ENCODE results near the gene C6orf89. TPM values are rescaled to one million over a fixed set of nuclear protein-coding genes. Genes with fewer than 3 reads are reported as not detected.

The C6orf89 gene
- polyA plus RNA-seq, 1 donor = 30.6 TPM

- DNase-seq (ENCODE audit: low read depth) = no peak
Observed at GRCh38 chr6:36968266-36968977, 82.7 kb downstream of the C6orf89 start.

- no peak for DNase-seq (ENCODE audit: low read depth)
Observed at GRCh38 chr6:36969240-36969691, 83.5 kb downstream of the C6orf89 start.

GRCh38 chr6:36969988-36970891 is 84.5 kb downstream of the C6orf89 start:
- DNase-seq (ENCODE audit: low read depth) = no peak

DNA sequence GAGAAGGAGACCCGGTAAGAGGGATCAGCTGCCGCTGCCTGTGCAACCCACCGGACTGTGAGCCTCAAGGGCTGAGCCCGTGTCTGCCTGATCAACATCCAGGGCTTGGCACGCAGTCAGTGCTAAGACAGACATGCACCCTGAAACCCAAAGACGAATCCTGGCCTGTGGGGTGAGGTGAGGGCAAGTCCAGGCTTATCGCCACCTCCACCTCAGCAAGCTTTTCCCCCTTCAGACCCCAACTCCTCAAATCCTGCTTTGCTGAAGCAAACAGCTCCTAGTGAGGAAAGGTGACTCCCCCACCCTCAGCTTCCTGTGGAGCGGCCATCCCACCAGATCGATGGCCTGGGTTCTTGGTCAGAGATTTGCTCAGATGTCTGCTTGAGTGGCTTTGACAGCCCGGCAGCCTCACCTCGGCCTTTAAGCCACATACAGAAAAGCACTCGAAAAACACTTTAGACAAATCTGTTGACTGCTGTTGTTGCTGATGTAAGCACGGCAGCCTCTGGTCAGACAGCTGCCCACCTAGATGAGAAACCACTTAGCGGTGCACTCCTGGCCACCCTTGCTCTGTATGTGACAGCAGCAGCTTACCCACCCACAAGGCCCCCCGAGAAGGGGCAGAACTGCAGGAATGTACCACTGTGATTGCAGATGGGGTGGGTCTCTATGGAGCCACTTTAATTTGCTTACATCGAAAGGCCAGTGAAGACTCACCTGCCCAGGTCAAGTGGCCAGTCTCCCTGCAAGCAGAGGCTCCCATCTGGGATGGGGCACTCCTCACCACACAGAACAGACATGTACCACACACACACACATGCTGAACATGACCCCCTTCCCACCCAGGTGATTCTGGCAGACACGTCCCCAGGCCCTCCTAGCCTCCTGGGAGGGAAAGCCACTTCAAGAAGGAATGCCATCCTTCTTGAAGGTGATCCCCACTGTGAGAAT is 85.4 kb downstream of the C6orf89 start:
- DNase-seq (ENCODE audit: low read depth) = no peak

DNA sequence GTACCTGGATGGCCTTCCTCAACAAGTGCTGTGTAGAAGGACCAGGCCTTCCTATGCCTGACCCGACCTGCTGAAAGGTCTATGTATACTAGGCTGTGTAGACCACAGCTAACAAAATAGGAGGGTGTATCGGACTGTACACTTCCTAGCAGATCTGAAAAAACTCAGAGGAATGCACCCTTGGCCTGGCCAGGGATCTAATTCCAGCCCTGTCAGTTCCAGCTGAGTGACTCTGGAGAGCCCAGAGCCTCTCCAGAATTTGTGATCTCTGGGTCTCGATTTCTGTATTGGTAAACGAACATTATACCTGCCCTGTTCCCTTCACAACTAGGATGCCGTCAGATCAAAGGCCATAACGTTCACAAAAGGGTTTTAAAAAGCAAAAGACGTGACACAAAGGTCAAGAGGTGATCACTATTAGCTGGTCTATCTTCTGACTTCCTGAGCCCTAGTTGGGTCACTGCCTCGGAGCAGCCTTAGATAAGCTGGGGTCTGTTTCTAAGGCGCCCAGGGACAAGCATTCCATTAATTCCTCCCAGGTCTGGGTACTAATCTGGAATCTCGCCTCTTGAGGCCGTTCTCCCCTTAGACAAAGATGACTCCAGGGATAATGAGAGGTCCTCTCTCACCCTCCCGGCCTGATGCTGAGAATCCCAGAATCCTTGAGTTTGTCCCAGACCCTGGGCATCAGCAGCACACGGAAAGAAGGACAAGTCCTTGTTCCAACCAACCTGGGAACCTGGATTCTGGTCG is 86.3 kb downstream of the C6orf89 start:
- no peak for DNase-seq (ENCODE audit: low read depth)

GRCh38 chr6:36973190-36973589 is 87.4 kb downstream of the C6orf89 start:
- no peak for DNase-seq (ENCODE audit: low read depth)

- no peak for DNase-seq (ENCODE audit: low read depth)
Observed at GRCh38 chr6:36973647-36974046, 87.9 kb downstream of the C6orf89 start.

DNA sequence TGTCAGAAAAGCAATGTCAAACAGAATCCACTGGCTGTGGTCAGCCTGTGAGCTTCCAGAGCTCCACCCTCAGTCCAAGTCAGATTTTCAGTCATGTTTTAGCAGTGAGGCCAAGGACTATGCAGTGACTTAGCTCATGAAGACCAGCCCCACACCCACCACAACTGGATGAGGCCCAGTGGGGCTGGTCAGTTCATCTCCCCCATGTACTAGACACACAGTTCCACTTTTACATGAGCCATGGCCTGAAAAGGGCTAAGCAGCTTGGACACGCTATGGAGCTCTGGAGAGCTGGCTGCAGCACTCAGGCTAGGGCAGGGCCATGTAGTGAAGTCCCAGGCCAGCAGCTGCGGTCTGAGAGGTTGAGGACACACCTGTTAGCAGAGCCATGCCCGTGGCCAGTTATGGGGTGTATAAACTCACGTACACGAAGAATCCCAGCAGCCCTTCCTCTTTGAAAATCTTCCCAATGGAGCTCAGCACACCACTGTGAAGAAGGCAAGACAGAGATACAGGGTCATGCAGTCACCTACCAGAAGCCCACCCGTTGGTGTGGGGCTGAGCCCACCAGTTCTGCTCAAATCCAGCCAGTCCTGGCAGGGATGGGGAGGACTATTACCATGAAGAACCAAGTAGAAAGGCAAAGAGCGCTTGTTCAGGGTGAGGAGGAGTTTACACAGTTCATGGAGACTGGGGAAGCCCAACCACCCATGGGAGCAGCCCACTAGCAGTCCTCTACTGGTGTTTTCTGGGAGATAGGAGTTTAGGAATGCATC is 89.7 kb downstream of the C6orf89 start:
- DNase-seq (ENCODE audit: low read depth) = no peak

GRCh38 chr6:36976007-36976264 is 90.2 kb downstream of the C6orf89 start:
- no peak for DNase-seq (ENCODE audit: low read depth)

GRCh38 chr6:36976509-36976908 is 90.8 kb downstream of the C6orf89 start:
- no peak for DNase-seq (ENCODE audit: low read depth)

DNA sequence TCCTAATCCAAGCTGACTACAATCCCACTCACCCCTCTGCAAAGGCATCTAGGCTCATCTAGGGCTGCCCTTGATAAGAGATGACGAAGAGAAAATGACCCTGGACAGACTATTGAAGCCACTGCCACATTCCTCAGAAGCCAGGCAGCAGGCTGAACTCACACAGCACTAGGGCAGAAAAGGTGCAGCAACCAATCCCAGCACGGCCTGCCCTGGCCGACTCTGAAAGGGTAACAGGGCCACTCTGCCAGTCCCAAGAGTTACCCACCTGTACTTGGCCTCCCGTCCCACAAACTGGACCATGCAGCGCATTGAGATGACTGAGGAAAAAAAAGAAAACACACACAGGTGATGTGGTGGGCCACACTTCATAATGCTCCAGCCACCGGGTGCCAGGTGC is 91.2 kb downstream of the C6orf89 start:
- no peak for DNase-seq (ENCODE audit: low read depth)

DNA sequence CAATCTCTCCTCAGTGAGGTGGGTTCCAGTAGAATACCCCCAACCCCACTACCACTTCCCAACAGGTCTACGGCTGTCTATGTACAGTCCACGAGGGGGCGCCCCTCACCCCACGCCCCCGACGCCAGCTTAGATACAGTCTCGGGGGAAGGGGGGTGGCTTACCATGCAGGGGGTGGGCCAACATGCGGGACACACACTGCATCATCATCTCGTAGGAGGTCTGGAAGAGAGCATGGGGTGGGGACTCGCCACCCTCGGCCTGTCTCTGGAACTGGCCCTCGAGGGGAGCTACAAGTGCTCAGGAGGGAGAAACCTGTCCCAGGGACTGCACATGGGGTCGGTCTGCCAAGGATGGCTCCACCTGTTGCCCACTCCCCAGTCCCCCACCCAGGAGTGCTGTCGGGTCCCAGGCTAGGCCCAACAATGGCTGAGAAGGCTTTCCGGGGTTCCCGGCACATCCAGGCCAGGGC is 91.8 kb downstream of the C6orf89 start:
- no peak for DNase-seq (ENCODE audit: low read depth)

Other genes with a start within 250 kb of the C6orf89 start
- gene CDKN1A, start 207.2 kb upstream of the C6orf89 start, polyA plus RNA-seq (ENCODE audit: insufficient read length) = 110 TPM
- gene RAB44, start 188.1 kb upstream of the C6orf89 start, polyA plus RNA-seq (ENCODE audit: insufficient read length) = 0.05 TPM
- 17.6 TPM for gene CPNE5, start 46.5 kb upstream of the C6orf89 start, polyA plus RNA-seq (ENCODE audit: insufficient read length)
- 35.0 TPM for gene PPIL1, start 11.1 kb upstream of the C6orf89 start, polyA plus RNA-seq (ENCODE audit: insufficient read length)
- 13.6 TPM for gene PI16, start 68.8 kb downstream of the C6orf89 start, polyA plus RNA-seq (ENCODE audit: insufficient read length)
- gene MTCH1, start 100.2 kb downstream of the C6orf89 start, polyA plus RNA-seq (ENCODE audit: insufficient read length) = 101 TPM
- gene FGD2, start 119.7 kb downstream of the C6orf89 start, polyA plus RNA-seq (ENCODE audit: insufficient read length) = 3.8 TPM

Data from forelimb muscle (tissue), 1 donor.